RPMI8226 (cell line): ENCODE data around the gene AAR2.

ENCODE experiments used
- DNase-seq: peaks from one replicate; pipeline ENCODE4 v3.0.0-alpha.2; 2015

The AAR2 gene

GRCh38 chr20:36285746-36286447 lies 49.6 kb downstream of the AAR2 start:
- DNase-seq, result no peak

- no peak for DNase-seq
Measured at GRCh38 chr20:36297656-36298055, 61.4 kb downstream of the AAR2 start.

GRCh38 chr20:36298061-36298460 lies 61.8 kb downstream of the AAR2 start:
- no peak for DNase-seq

- no peak for DNase-seq
Measured at GRCh38 chr20:36298795-36299339, 62.6 kb downstream of the AAR2 start.

- DNase-seq, result no peak
Measured at GRCh38 chr20:36299459-36299858, 63.2 kb downstream of the AAR2 start.

- DNase-seq, result no peak
Measured at GRCh38 chr20:36301359-36302119, 65.3 kb downstream of the AAR2 start.

GRCh38 chr20:36303020-36303595 lies 66.8 kb downstream of the AAR2 start:
- DNase-seq, result no peak

- DNase-seq, result no peak
Measured at GRCh38 chr20:36303831-36304230, 67.6 kb downstream of the AAR2 start.

GRCh38 chr20:36304786-36305495 lies 68.7 kb downstream of the AAR2 start:
- no peak for DNase-seq

GRCh38 chr20:36305602-36306551 lies 69.6 kb downstream of the AAR2 start, which contains the start of gene DLGAP4:
Gene DLGAP4 (plus strand): TSS chr20:36306339. CDS start chr20:36431718, 125,379 bp downstream.
- DNase-seq, result no peak
